HG03520 (cell line): ENCODE results near the gene RNF220.
A peak's percentile ranks its signal among the peaks of the same experiment; 100 is the strongest.

Experiments
- ATAC-seq: cut with Tn5 transposase; IDR thresholded peaks from one replicate; pipeline ENCODE4 v1.9.1; 2021; ENCODE audit warnings: mild to moderate bottlenecking, moderate library complexity; ENCODE audit not compliant: unreplicated experiment

Gene RNF220

GRCh38 chr1:44672961-44673674 lies 268.1 kb downstream of the RNF220 start:
- no peak for ATAC-seq

GRCh38 chr1:44673675-44674112 lies 268.6 kb downstream of the RNF220 start:
- ATAC-seq: no peak

GRCh38 chr1:44674113-44675000 lies 269.3 kb downstream of the RNF220 start, which contains the start of the genes ARMH1 and TMEM53:
TSS of gene ARMH1 (plus strand) at chr1:44674714. CDS start at chr1:44689698, 14,984 bp downstream.
TSS of gene TMEM53 (minus strand) at chr1:44674481. CDS start at chr1:44674391, 90 bp downstream.
- ATAC-seq: peak; percentile 91

- ATAC-seq: no peak
Observed at GRCh38 chr1:44675186-44675585, 270.1 kb downstream of the RNF220 start.

- ATAC-seq: no peak
Observed at GRCh38 chr1:44676484-44677200, 271.6 kb downstream of the RNF220 start.

- no peak for ATAC-seq
Observed at GRCh38 chr1:44677201-44677766, 272.2 kb downstream of the RNF220 start.

- no peak for ATAC-seq
Observed at GRCh38 chr1:44678120-44678519, 273.1 kb downstream of the RNF220 start.

GRCh38 chr1:44678626-44679025 lies 273.6 kb downstream of the RNF220 start:
- ATAC-seq: no peak

GRCh38 chr1:44679468-44679867 lies 274.4 kb downstream of the RNF220 start:
- ATAC-seq: no peak

GRCh38 chr1:44681905-44682882 lies 277.1 kb downstream of the RNF220 start:
- no peak for ATAC-seq

GRCh38 chr1:44682883-44683265 lies 277.8 kb downstream of the RNF220 start:
- ATAC-seq: no peak

GRCh38 chr1:44684525-44684924 lies 279.5 kb downstream of the RNF220 start:
- ATAC-seq: peak; percentile 64

- no peak for ATAC-seq
Observed at GRCh38 chr1:44685218-44685617, 280.2 kb downstream of the RNF220 start.

- no peak for ATAC-seq
Observed at GRCh38 chr1:44685881-44686280, 280.8 kb downstream of the RNF220 start.

- ATAC-seq: no peak
Observed at GRCh38 chr1:44688760-44689446, 283.8 kb downstream of the RNF220 start.

- no peak for ATAC-seq
Observed at GRCh38 chr1:44689447-44689765, 284.4 kb downstream of the RNF220 start.

GRCh38 chr1:44693159-44693558 lies 288.1 kb downstream of the RNF220 start:
- no peak for ATAC-seq

GRCh38 chr1:44693900-44694299 lies 288.8 kb downstream of the RNF220 start:
- no peak for ATAC-seq

- peak; percentile 58 for ATAC-seq
Observed at GRCh38 chr1:44694863-44695478, 289.9 kb downstream of the RNF220 start.
